Right cardiac atrium (tissue), 5 donors: ENCODE measurements around the gene C17orf50. TPM values are rescaled to one million over a fixed set of nuclear protein-coding genes. Genes with fewer than 3 reads are reported as not detected.

Experiments used
- polyA plus RNA-seq: library from polyadenylated mRNA; stranded (reverse); fragments of 200-250 nt; gene quantifications from one replicate; pipeline ENCODE4 v1.2.3, GENCODE V29; 2013
- total RNA-seq, 4 donors: library from RNA; stranded (reverse); fragmentation: NEBNext Ultra II Directional; extraction: Animal tissue kit (Norgen Biotek cat#: 25700); gene quantifications; one replicate each; pipeline ENCODE4 v1.2.1, GENCODE V29; 2021
- donor health status: healthy with polysubstance abuse.
- donor health status: DM: no; HTN: yes; CAD: no.
- donor health status: DM: no; HTN: no; CAD: no.
- donor health status: DM: no; HTN: yes; CAD: no; lungs with severe emphysema.
- donor health status: DM: yes; HTN: yes; CAD: no.

Gene C17orf50
- total and polyA plus RNA-seq, 5 donors, result 0.14 TPM; not detected in 4

Other genes with a start within 250 kb of the C17orf50 start
- gene SLFN12L, start 223.2 kb upstream of the C17orf50 start, total RNA-seq, result 1 to 10 TPM in 1 of 4 donors, under 1 TPM in 3; 0.23 to 1.0 (median 0.55) TPM
- gene SLFN12L, start 223.2 kb upstream of the C17orf50 start, polyA plus RNA-seq, result 0.36 TPM
- gene SLFN14, start 200.1 kb upstream of the C17orf50 start, total RNA-seq, result not detected
- gene SLFN14, start 200.1 kb upstream of the C17orf50 start, polyA plus RNA-seq, result not detected
- gene PEX12, start 182.3 kb upstream of the C17orf50 start, total RNA-seq, result 1 to 10 TPM; 5.8 to 9.2 (median 7.5) TPM
- gene PEX12, start 182.3 kb upstream of the C17orf50 start, polyA plus RNA-seq, result 5.1 TPM
- 100 to 1,000 TPM; 131 to 144 (median 136) TPM for gene AP2B1, start 173.6 kb upstream of the C17orf50 start, total RNA-seq
- gene AP2B1, start 173.6 kb upstream of the C17orf50 start, polyA plus RNA-seq, result 39.7 TPM
- gene RASL10B, start 29.2 kb upstream of the C17orf50 start, total RNA-seq, result 10 to 100 TPM; 19.0 to 47.4 (median 34.4) TPM
- 37.2 TPM for gene RASL10B, start 29.2 kb upstream of the C17orf50 start, polyA plus RNA-seq
- under 1 TPM in 2 of 4 donors, not detected in 2; 0.09 to 0.19 TPM for gene GAS2L2, start 7.6 kb upstream of the C17orf50 start, total RNA-seq
- gene GAS2L2, start 7.6 kb upstream of the C17orf50 start, polyA plus RNA-seq, result 0.14 TPM
- gene MMP28, start 34.8 kb downstream of the C17orf50 start, total RNA-seq, result 1 to 10 TPM; 4.6 to 5.8 (median 5.4) TPM
- gene MMP28, start 34.8 kb downstream of the C17orf50 start, polyA plus RNA-seq, result 9.2 TPM
- 100 to 1,000 TPM in 3 of 4 donors, 10 to 100 TPM in 1; 96.5 to 125 (median 106) TPM for gene TAF15, start 48.6 kb downstream of the C17orf50 start, total RNA-seq
- 86.3 TPM for gene TAF15, start 48.6 kb downstream of the C17orf50 start, polyA plus RNA-seq
- not detected for gene HEATR9, start 108.0 kb downstream of the C17orf50 start, total RNA-seq
- gene HEATR9, start 108.0 kb downstream of the C17orf50 start, polyA plus RNA-seq, result not detected
- gene CCL5, start 119.5 kb downstream of the C17orf50 start, total RNA-seq, result 1 to 10 TPM; 1.2 to 3.3 (median 2.3) TPM
- 1.6 TPM for gene CCL5, start 119.5 kb downstream of the C17orf50 start, polyA plus RNA-seq
- gene RDM1, start 169.9 kb downstream of the C17orf50 start, total RNA-seq, result not detected
- not detected for gene RDM1, start 169.9 kb downstream of the C17orf50 start, polyA plus RNA-seq
- not detected for gene LYZL6, start 182.8 kb downstream of the C17orf50 start, total RNA-seq
- not detected for gene LYZL6, start 182.8 kb downstream of the C17orf50 start, polyA plus RNA-seq
- under 1 TPM in 1 of 4 donors, not detected in 3; 0.15 TPM for gene CCL16, start 220.6 kb downstream of the C17orf50 start, total RNA-seq
- 0.29 TPM for gene CCL16, start 220.6 kb downstream of the C17orf50 start, polyA plus RNA-seq
- gene CCL14, start 225.8 kb downstream of the C17orf50 start, total RNA-seq, result 10 to 100 TPM in 3 of 4 donors, 1 to 10 TPM in 1; 5.1 to 28.2 (median 25.0) TPM
- 114 TPM for gene CCL14, start 225.8 kb downstream of the C17orf50 start, polyA plus RNA-seq
- not detected for gene CCL15, start 240.7 kb downstream of the C17orf50 start, total RNA-seq
- not detected for gene CCL15, start 240.7 kb downstream of the C17orf50 start, polyA plus RNA-seq